Measurements from ENCODE around the gene IFNGR2.

GRCh38 chr21:33355996-33356395, 47.2 kb upstream of the IFNGR2 start:
- TF ChIP-seq SRSF1 (optimal IDR thresholded peaks at IDR 0.05; ENCODE audit: low read depth, low read length) (no peak), SIN3A (IDR thresholded peaks at IDR 0.05; ENCODE audit: borderline replicate concordance, low read depth, low read length) (no peak), MIXL1 (CRISPR knock-in tag; IDR thresholded peaks at IDR 0.05) (no peak), YY1 (IDR thresholded peaks at IDR 0.05; ENCODE audit: insufficient read depth, insufficient replicate concordance, low read depth, low read length) (no peak), JUND (CRISPR knock-in tag; IDR thresholded peaks at IDR 0.05) (no peak), ATF3 (CRISPR knock-in tag; IDR thresholded peaks at IDR 0.05) (no peak), MAZ (IDR thresholded peaks at IDR 0.05; ENCODE audit: borderline replicate concordance, low read depth, low read length) (no peak), MAZ (CRISPR knock-in tag; IDR thresholded peaks at IDR 0.05; ENCODE audit: low read depth) (no peak), ZNF777 (CRISPR knock-in tag; IDR thresholded peaks at IDR 0.05) (no peak), PBX3 (CRISPR knock-in tag; IDR thresholded peaks at IDR 0.05; ENCODE audit: borderline replicate concordance) (no peak), FOXJ3 (CRISPR knock-in tag; IDR thresholded peaks at IDR 0.05; ENCODE audit: borderline replicate concordance) (no peak), RFX5 (IDR thresholded peaks at IDR 0.05; ENCODE audit: low read depth, low read length) (no peak), PRPF4 (IDR thresholded peaks at IDR 0.05; ENCODE audit: low read depth, low read length, poor library complexity, severe bottlenecking) (no peak), SP5 (CRISPR knock-in tag; IDR thresholded peaks at IDR 0.05; ENCODE audit: borderline replicate concordance, low read depth) (no peak), USF2 (IDR thresholded peaks at IDR 0.05; ENCODE audit: low read depth, low read length) (no peak), USF2 (CRISPR knock-in tag; IDR thresholded peaks at IDR 0.05; ENCODE audit: borderline replicate concordance) (no peak)

Data from HepG2 (cell line).